HEK293T (cell line): ENCODE results near the gene TPD52L2.

Experiments used
- BHLHE40 ChIP-seq: fragments of 450-650 bp; IDR thresholded peaks from 2 replicates; pipeline ENCODE4 v1.6.1; 2016; ENCODE audit warnings: mild to moderate bottlenecking, moderate library complexity, borderline replicate concordance
- FOXA1 ChIP-seq: fragments of 450-650 bp; IDR thresholded peaks from 2 replicates; pipeline ENCODE4 v1.6.1; 2016; ENCODE audit warnings: mild to moderate bottlenecking
- FOXM1 ChIP-seq: fragments of 450-650 bp; IDR thresholded peaks from 2 replicates; pipeline ENCODE4 v1.6.1; 2017; ENCODE audit warnings: mild to moderate bottlenecking, borderline replicate concordance
- LEF1 ChIP-seq: fragments of 450-650 bp; IDR thresholded peaks from 2 replicates; pipeline ENCODE4 v1.6.1; 2017; ENCODE audit warnings: mild to moderate bottlenecking, borderline replicate concordance
- PKNOX1 ChIP-seq: fragments of 450-650 bp; IDR thresholded peaks from 2 replicates; pipeline ENCODE4 v1.6.1; 2016
- SP1 ChIP-seq: fragments of 450-650 bp; IDR thresholded peaks from 2 replicates; pipeline ENCODE4 v1.6.1; 2017
- SUZ12 ChIP-seq: fragments of 450-650 bp; IDR thresholded peaks from 2 replicates; pipeline ENCODE4 v1.6.1; 2016; ENCODE audit warnings: mild to moderate bottlenecking
- TARDBP ChIP-seq: fragments of 450-650 bp; IDR thresholded peaks from 2 replicates; pipeline ENCODE4 v1.6.1; 2016

GRCh38 chr20:63834491-63834880 is 30.6 kb upstream of the TPD52L2 start:
- TF ChIP-seq SP1 (no peak), FOXM1 (no peak), SUZ12 (no peak), PKNOX1 (no peak), LEF1 (no peak), BHLHE40 (no peak), TARDBP (no peak), FOXA1 (no peak)
